Endothelial cell of umbilical vein (primary cell): Measurements from ENCODE around the gene CIPC. TPM values are rescaled to one million over a fixed set of nuclear protein-coding genes. Genes with fewer than 3 reads are reported as not detected.

ENCODE experiments used
- BruUV-seq: library from RNA; stranded (reverse); fragments of 400-500 nt; replicated peaks from 2 replicates; lab custom pipeline; 2021; lab: Mats Ljungman, UMichigan
- CTCF ChIA-PET: fragments of 300-600, 350-600 bp; sonication (Branson Sonifier 250); formaldehyde crosslinking; loops from one replicate; lab custom pipeline; 2021; ENCODE audit warnings: antibody characterized with exemption, inconsistent platforms; lab: Charles Lee
- POLR2A ChIA-PET: fragments of 300-600, 350-600 bp; sonication (Branson Sonifier 250); formaldehyde crosslinking; loops from one replicate; lab custom pipeline; 2021; ENCODE audit warnings: antibody characterized with exemption, inconsistent platforms; lab: Charles Lee
- DNase-seq: peaks from one replicate; pipeline ENCODE4 v3.0.0-alpha.2; 2011; ENCODE audit warnings: low read depth, low spot score
- FAIRE-seq: peaks from 2 replicates; lab custom pipeline; 2011; peaks lifted over from hg19 to GRCh38; lab: Jason Lieb, UNC
- H2AFZ ChIP-seq: 2 replicates; pipeline ENCODE4 v1.6.0; 2012; ENCODE audit warnings: low read depth, low read length, control low read depth, inconsistent platforms
- H3K27ac ChIP-seq: 2 replicates; pipeline ENCODE4 v1.5.1; 2011; ENCODE audit warnings: low read depth, mild to moderate bottlenecking, control low read depth, low read length, moderate library complexity; ENCODE audit not compliant: insufficient read depth
- H3K27me3 ChIP-seq, 2 experiments: 2 replicates each; pipeline versions ENCODE4 v1.6.0 to v1.6.1; 2011; ENCODE audit warnings: low read length in 2 of 2, mixed read lengths in 1 of 2; ENCODE audit not compliant: control insufficient read depth in 2 of 2, insufficient read depth in 2 of 2
- H3K36me3 ChIP-seq, 2 experiments: 2 replicates in 1 of 2; 3 replicates in 1 of 2; pipeline ENCODE4 v1.5.1; 2011; ENCODE audit warnings: low read length in 2 of 2, mild to moderate bottlenecking in 1 of 2, moderate library complexity in 1 of 2; ENCODE audit not compliant: control insufficient read depth in 2 of 2, insufficient read depth in 2 of 2; ENCODE audit errors: extremely low read depth in 1 of 2
- H3K4me1 ChIP-seq: 3 replicates; pipeline ENCODE4 v1.5.1; 2011; ENCODE audit warnings: mild to moderate bottlenecking, low read length; ENCODE audit not compliant: control insufficient read depth, insufficient read depth; ENCODE audit errors: extremely low read depth
- H3K4me2 ChIP-seq: 2 replicates; pipeline ENCODE4 v1.6.1; 2011; ENCODE audit warnings: low read length, control low read depth, mixed read lengths; ENCODE audit not compliant: insufficient read depth
- H3K4me3 ChIP-seq, 3 experiments: fragments of 200-600 bp in 1 of 3; sonication (generic), shearing (Covaris generic) in 1 of 3; replicated peaks in 1 of 3; 2 replicates each; pipeline ENCODE4 v1.5.1; 2011 to 2016; ENCODE audit warnings: control low read depth in 3 of 3, low read length in 3 of 3, mild to moderate bottlenecking in 2 of 3, inconsistent platforms in 1 of 3, low read depth in 1 of 3, moderate library complexity in 1 of 3; ENCODE audit not compliant: insufficient read depth in 1 of 3
- H3K79me2 ChIP-seq: 2 replicates; pipeline ENCODE4 v1.6.0; 2012; ENCODE audit warnings: low read length, inconsistent platforms; ENCODE audit not compliant: control insufficient read depth, insufficient read depth
- H3K9ac ChIP-seq: replicated peaks from 2 replicates; pipeline ENCODE3; 2011; ENCODE audit warnings: low read length, control low read depth; ENCODE audit not compliant: insufficient read depth; ENCODE audit errors: extremely low read depth
- H3K9me1 ChIP-seq: replicated peaks from 3 replicates; pipeline ENCODE4 v1.6.0; 2011; ENCODE audit warnings: mild to moderate bottlenecking, low read length; ENCODE audit not compliant: control insufficient read depth, insufficient read depth; ENCODE audit errors: extremely low read depth
- H3K9me3 ChIP-seq: replicated peaks from 2 replicates; pipeline ENCODE4 v1.5.1; 2012; ENCODE audit warnings: low read length, inconsistent platforms; ENCODE audit not compliant: control insufficient read depth, insufficient read depth
- H4K20me1 ChIP-seq: replicated peaks from 2 replicates; pipeline ENCODE3; 2011; ENCODE audit warnings: mild to moderate bottlenecking, low read length; ENCODE audit not compliant: control insufficient read depth, insufficient read depth; ENCODE audit errors: extremely low read depth
- EZH2 ChIP-seq: IDR thresholded peaks from 2 replicates; pipeline ENCODE4 v1.6.1; 2012; ENCODE audit warnings: borderline replicate concordance, low read depth, mild to moderate bottlenecking, moderate library complexity, low read length, inconsistent platforms; ENCODE audit not compliant: severe bottlenecking
- GATA2 ChIP-seq: IDR thresholded peaks from 2 replicates; pipeline ENCODE4 v1.7.0; 2011; ENCODE audit warnings: low read depth, mild to moderate bottlenecking, moderate library complexity, mixed read lengths, low read length; ENCODE audit not compliant: insufficient read length, insufficient read depth
- MYC ChIP-seq: IDR thresholded peaks from one replicate; pipeline ENCODE4 v1.6.1; 2011; ENCODE audit warnings: mild to moderate bottlenecking, low read depth, low read length
- POLR2A ChIP-seq: IDR thresholded peaks from 2 replicates; pipeline ENCODE4 v1.6.1; 2012; ENCODE audit warnings: low read depth, mild to moderate bottlenecking, control low read depth, low read length
- dilution Hi-C: fragments of 300-500 bp; cut with MboI; formaldehyde crosslinking; loops from one replicate; pipeline ENCODE4 v1.15.0; 2019; ENCODE audit warnings: low sequenced_read_pairs; ENCODE audit not compliant: extremely low pct_ligation_motif_present
- intact Hi-C: fragments of 100-400 bp; cut with micrococcal nuclease; formaldehyde crosslinking; loops from one replicate; pipeline ENCODE4 v1.10.0; 2022
- polyA plus RNA-seq, 4 experiments: library from polyadenylated mRNA; depleted of rRNA in 3 of 4; stranded (reverse) in 3 of 4; unstranded in 1 of 4; fragments of >200 nt; gene quantifications; 2 replicates each; pipeline versions ENCODE4 v1.2.1 to v1.2.3, GENCODE V29; 2011 to 2012; ENCODE audit warnings: missing spikeins in 1 of 4
- total RNA-seq: library from RNA; stranded (reverse); gene quantifications from 2 replicates; pipeline ENCODE4 v1.2.3, GENCODE V29; 2021
- TF ChIP-seq, protein P1 (sequence below): IDR thresholded peaks from 2 replicates; pipeline ENCODE4 v1.6.1; 2011; ENCODE audit not compliant: insufficient read depth, insufficient read length
- TF ChIP-seq, protein P2 (sequence below), 2 donors: IDR thresholded peaks; 1 replicate in 1 of 2; 2 replicates in 1 of 2; pipeline ENCODE4 v1.5.1; 2011; ENCODE audit warnings: low read length in 2 of 2, mild to moderate bottlenecking in 2 of 2, moderate library complexity in 2 of 2, control low read depth in 1 of 2, inconsistent platforms in 1 of 2, low read depth in 1 of 2; ENCODE audit not compliant: insufficient read depth in 1 of 2; ENCODE audit errors: extremely low read depth in 1 of 2

CIPC gene
- total and polyA plus RNA-seq, 2 donors (not counting 3 experiments of a cell fraction or from before 2014, with no cell fraction given): 8.8 to 17.4 TPM

DNA sequence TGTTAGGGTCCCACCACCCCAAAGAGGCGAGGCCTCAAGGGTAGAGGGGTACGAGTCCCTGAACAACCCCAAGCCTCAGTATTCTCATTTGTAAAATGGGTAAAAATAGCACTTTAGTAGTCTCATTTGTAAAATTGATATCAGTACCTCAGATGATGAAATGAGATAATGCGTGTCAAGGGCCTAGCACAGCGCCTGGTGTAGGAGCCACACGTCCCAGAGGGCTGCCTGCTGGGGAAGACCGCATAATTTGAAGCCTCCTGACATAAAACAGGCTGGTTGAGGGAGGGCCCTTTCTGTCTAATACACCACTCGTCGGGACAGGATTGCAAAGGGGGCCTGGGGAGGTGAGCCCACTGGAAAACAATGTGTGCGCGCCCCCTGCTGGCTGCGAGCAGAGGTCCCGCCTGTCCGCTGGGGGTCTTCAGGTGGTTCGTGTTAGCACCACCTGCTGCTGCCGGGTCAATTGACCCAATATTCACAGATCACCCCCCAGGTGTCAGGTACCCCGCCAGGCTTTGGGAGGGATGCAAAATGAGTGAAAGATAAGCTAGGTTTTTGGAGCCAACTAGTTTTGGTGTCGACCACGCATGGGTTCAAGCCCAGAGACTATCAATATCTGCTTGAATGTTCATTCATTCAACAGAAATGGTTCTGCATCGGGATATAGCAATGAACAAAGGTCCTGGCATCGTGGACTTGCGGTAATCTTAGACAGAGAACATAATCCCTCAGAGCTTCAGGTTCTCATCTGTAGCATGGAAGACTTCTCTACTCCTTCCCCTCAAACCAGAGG, 44.8 kb upstream of the CIPC start:
- DNase-seq (peak; percentile 81), FAIRE-seq (peak; percentile 76)
- Histone ChIP-seq H3K36me3 (no peaks in the 10 kb centered on the region), H3K9me3 (no peaks in the 10 kb centered on the region), H3K9me1 (no peaks in the 10 kb centered on the region), H3K79me2 (no peaks in the 10 kb centered on the region), H4K20me1 (no peaks in the 10 kb centered on the region), H3K27ac (peak overlapping the region; percentile 6), H3K4me2 (no peak overlapping the region), H3K9ac (no peak overlapping the region), H3K4me3 (no peak overlapping the region), H2AFZ (no peak overlapping the region), H3K27me3 (no peaks in the 10 kb centered on the region), H3K4me1 (peaks cover 11% of the 10 kb centered on the region)
- POLR2A ChIA-PET: no interaction called here
- TF ChIP-seq MYC (no peak), EZH2 (no peak), POLR2A (no peak), GATA2 (peak; percentile 28)
- TF ChIP-seq, protein P1, sequence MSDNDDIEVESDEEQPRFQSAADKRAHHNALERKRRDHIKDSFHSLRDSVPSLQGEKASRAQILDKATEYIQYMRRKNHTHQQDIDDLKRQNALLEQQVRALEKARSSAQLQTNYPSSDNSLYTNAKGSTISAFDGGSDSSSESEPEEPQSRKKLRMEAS: no peak
- TF ChIP-seq, protein P2, sequence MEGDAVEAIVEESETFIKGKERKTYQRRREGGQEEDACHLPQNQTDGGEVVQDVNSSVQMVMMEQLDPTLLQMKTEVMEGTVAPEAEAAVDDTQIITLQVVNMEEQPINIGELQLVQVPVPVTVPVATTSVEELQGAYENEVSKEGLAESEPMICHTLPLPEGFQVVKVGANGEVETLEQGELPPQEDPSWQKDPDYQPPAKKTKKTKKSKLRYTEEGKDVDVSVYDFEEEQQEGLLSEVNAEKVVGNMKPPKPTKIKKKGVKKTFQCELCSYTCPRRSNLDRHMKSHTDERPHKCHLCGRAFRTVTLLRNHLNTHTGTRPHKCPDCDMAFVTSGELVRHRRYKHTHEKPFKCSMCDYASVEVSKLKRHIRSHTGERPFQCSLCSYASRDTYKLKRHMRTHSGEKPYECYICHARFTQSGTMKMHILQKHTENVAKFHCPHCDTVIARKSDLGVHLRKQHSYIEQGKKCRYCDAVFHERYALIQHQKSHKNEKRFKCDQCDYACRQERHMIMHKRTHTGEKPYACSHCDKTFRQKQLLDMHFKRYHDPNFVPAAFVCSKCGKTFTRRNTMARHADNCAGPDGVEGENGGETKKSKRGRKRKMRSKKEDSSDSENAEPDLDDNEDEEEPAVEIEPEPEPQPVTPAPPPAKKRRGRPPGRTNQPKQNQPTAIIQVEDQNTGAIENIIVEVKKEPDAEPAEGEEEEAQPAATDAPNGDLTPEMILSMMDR (IDR thresholded peaks at IDR 0.05; ENCODE audit: extremely low read depth in 1 of 2, insufficient read depth in 1 of 2, low read depth in 1 of 2, low read length in 2 of 2): peak; percentile 95 to 96
- BruUV-seq: no TSS peak
- CTCF ChIA-PET: interaction anchor here (0.6 to 4.8 kb wide), 22 partner anchors 9 to 177 kb away, joined by 3 to 67 read pairs (median 4); partner anchors contain the start of gene IRF2BPL
- dilution Hi-C loops: no loop called here
- intact Hi-C loops: loop anchor here (1.0 to 10.0 kb wide), 5 partner anchors 30 to 338 kb away; no protein-coding TSS in a partner anchor
